ENCODE measurements around the gene TEAD1.

The TEAD1 gene

GRCh38 chr11:12810568-12810894 is 136.3 kb downstream of the TEAD1 start:
- no peak for DNase-seq (ENCODE audit: low read depth)

GRCh38 chr11:12811861-12812260 is 137.6 kb downstream of the TEAD1 start:
- DNase-seq (ENCODE audit: low read depth) = no peak

- DNase-seq (ENCODE audit: low read depth) = no peak
These were observed 138.6 kb downstream of the TEAD1 start for GRCh38 chr11:12812849-12813248.

- DNase-seq (ENCODE audit: low read depth) = no peak
These were observed 139.4 kb downstream of the TEAD1 start for GRCh38 chr11:12813371-12814225.

- no peak for DNase-seq (ENCODE audit: low read depth)
These were observed 140.9 kb downstream of the TEAD1 start for GRCh38 chr11:12815129-12815480.

- DNase-seq (ENCODE audit: low read depth) = no peak
These were observed 141.8 kb downstream of the TEAD1 start for GRCh38 chr11:12815931-12816494.

- no peak for DNase-seq (ENCODE audit: low read depth)
These were observed 143.6 kb downstream of the TEAD1 start for GRCh38 chr11:12817681-12818332.

GRCh38 chr11:12818333-12819015 is 144.3 kb downstream of the TEAD1 start:
- no peak for DNase-seq (ENCODE audit: low read depth)

- no peak for DNase-seq (ENCODE audit: low read depth)
These were observed 148.3 kb downstream of the TEAD1 start for GRCh38 chr11:12822392-12823022.

GRCh38 chr11:12824281-12825041 is 150.2 kb downstream of the TEAD1 start:
- DNase-seq (ENCODE audit: low read depth) = no peak

- no peak for DNase-seq (ENCODE audit: low read depth)
These were observed 152.2 kb downstream of the TEAD1 start for GRCh38 chr11:12826441-12826840.

GRCh38 chr11:12827369-12827768 is 153.1 kb downstream of the TEAD1 start:
- DNase-seq (ENCODE audit: low read depth) = no peak

GRCh38 chr11:12827929-12828812 is 153.9 kb downstream of the TEAD1 start:
- no peak for DNase-seq (ENCODE audit: low read depth)

- DNase-seq (ENCODE audit: low read depth) = no peak
These were observed 154.9 kb downstream of the TEAD1 start for GRCh38 chr11:12829131-12829530.

- DNase-seq (ENCODE audit: low read depth) = no peak
These were observed 155.5 kb downstream of the TEAD1 start for GRCh38 chr11:12829540-12830314.

- no peak for DNase-seq (ENCODE audit: low read depth)
These were observed 157.4 kb downstream of the TEAD1 start for GRCh38 chr11:12831471-12832202.

- DNase-seq (ENCODE audit: low read depth) = no peak
These were observed 158.4 kb downstream of the TEAD1 start for GRCh38 chr11:12832480-12833224.

GRCh38 chr11:12834166-12834565 is 159.9 kb downstream of the TEAD1 start:
- no peak for DNase-seq (ENCODE audit: low read depth)
